Measurements from ENCODE around the gene ADAR.

The ADAR gene

GRCh38 chr1:154629675-154630073 lies 21.7 kb upstream of the ADAR start:
- TF ChIP-seq CTCF (IDR thresholded peaks at IDR 0.05; ENCODE audit: control insufficient read depth, insufficient read depth, low read depth, low read length, missing control alignments) = no peak
- H3K4me3 ChIP-seq (ENCODE audit: control insufficient read depth, low read depth, low read length) = no peak overlapping the region
- no peak for DNase-seq (ENCODE audit: low read depth)

- H3K4me3 ChIP-seq (ENCODE audit: control insufficient read depth, low read depth, low read length) = no peak overlapping the region
- no peak for DNase-seq (ENCODE audit: low read depth)
- TF ChIP-seq CTCF (IDR thresholded peaks at IDR 0.05; ENCODE audit: control insufficient read depth, insufficient read depth, low read depth, low read length, missing control alignments) = no peak
These were observed 21.2 kb upstream of the ADAR start for GRCh38 chr1:154629061-154629674.

- no peak for DNase-seq (ENCODE audit: low read depth)
- no peak for TF ChIP-seq CTCF (IDR thresholded peaks at IDR 0.05; ENCODE audit: control insufficient read depth, insufficient read depth, low read depth, low read length, missing control alignments)
- peak overlapping the region; percentile 91 for H3K4me3 ChIP-seq (ENCODE audit: control insufficient read depth, low read depth, low read length)
These were observed 20.1 kb upstream of the ADAR start for GRCh38 chr1:154628121-154628405.

DNA sequence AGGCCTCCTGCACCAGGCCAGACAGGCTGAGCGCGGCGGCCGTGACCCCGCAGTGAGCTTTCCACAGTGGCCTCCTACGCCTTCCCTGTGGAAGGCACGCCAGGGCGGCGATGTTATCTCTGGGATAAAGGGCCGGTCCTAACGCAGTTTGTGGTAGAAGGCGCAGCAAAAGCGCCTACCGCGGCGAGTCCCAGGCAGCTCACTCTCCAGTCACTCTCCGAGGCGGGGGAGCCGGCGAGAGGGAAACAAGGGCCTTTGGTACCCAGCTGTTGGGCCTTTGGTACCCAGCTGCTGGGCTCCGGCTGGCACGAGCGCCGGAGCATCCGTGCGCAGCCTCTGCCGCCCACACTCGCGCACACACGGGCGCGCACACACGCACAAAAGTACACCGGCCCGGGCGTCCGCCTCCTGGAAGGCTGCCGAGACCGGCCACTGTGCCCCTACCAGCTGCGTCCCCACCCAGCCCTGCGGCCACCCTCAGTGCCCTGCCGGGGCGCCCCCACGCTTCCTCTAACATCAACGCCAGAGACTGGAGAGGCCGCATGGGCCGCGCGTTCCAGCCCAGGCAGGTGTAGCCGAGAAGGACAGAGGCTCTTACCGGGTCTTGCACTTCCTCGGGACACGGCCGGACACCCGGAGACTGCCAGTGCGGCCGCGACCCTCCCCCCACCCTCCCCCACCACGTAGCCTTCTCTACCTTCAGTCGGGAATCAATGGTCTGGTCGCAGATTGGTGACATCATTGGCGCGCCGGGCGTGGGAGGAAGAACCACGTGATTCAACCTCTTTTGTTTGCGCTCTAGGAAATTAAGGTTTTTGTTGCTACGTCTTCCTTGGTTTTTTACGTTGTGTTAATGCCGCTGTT lies 19.5 kb upstream of the ADAR start:
- peak; percentile 46 for DNase-seq (ENCODE audit: low read depth)
- H3K4me3 ChIP-seq (ENCODE audit: control insufficient read depth, low read depth, low read length) = peak overlapping the region; percentile 91
- TF ChIP-seq CTCF (IDR thresholded peaks at IDR 0.05; ENCODE audit: control insufficient read depth, insufficient read depth, low read depth, low read length, missing control alignments) = no peak

GRCh38 chr1:154626456-154627256 lies 18.7 kb upstream of the ADAR start:
- H3K4me3 ChIP-seq (ENCODE audit: control insufficient read depth, low read depth, low read length) = peak overlapping the region; percentile 91
- no peak for DNase-seq (ENCODE audit: low read depth)
- TF ChIP-seq CTCF (IDR thresholded peaks at IDR 0.05; ENCODE audit: control insufficient read depth, insufficient read depth, low read depth, low read length, missing control alignments) = no peak

GRCh38 chr1:154624746-154625643 lies 17.0 kb upstream of the ADAR start:
- H3K4me3 ChIP-seq (ENCODE audit: control insufficient read depth, low read depth, low read length) = no peak overlapping the region
- TF ChIP-seq CTCF (IDR thresholded peaks at IDR 0.05; ENCODE audit: control insufficient read depth, insufficient read depth, low read depth, low read length, missing control alignments) = peak; percentile 25
- peak; percentile 67 for DNase-seq (ENCODE audit: low read depth)

All from AG09309 (cell line).